ENCODE data around the gene PRRG2. TPM values are rescaled to one million over a fixed set of nuclear protein-coding genes. Genes with fewer than 3 reads are reported as not detected.

PRRG2 gene
- total RNA-seq, 1 experiment from 2014 or later = 0.20 TPM

- H3K27me3 ChIP-seq = no peaks in the 10 kb centered on the region
- DNase-seq = peak; percentile 100
- no peaks in the 10 kb centered on the region for H3K9me3 ChIP-seq
- peaks cover 19% of the 10 kb centered on the region for H3K36me3 ChIP-seq
- peak within 1 kb of the TSS; percentile 98 for H3K4me3 ChIP-seq
Observed at GRCh38 chr19:49640113-49640898, 59.2 kb downstream of the PRRG2 start, which contains the start of gene RRAS. Gene RRAS, minus strand, starts transcription at chr19:49640143. Its CDS starts 45 bp downstream, at chr19:49640098.

Other genes with a start within 250 kb of the PRRG2 start
- not detected in 2 replicates for gene CD37, start 245.9 kb upstream of the PRRG2 start, total RNA-seq (2014; rRNA removed; shearing (Covaris generic); ENCODE audit: low replicate concordance)
- 13.5 and 14.6 TPM in 2 replicates for gene TEAD2, start 218.9 kb upstream of the PRRG2 start, total RNA-seq (2014; rRNA removed; shearing (Covaris generic); ENCODE audit: low replicate concordance)
- gene DKKL1, start 217.4 kb upstream of the PRRG2 start, total RNA-seq (2014; rRNA removed; shearing (Covaris generic); ENCODE audit: low replicate concordance) = not detected in 2 replicates
- gene KASH5, start 193.1 kb upstream of the PRRG2 start, total RNA-seq (2014; rRNA removed; shearing (Covaris generic); ENCODE audit: low replicate concordance) = not detected in 2 replicates
- gene PTH2, start 157.9 kb upstream of the PRRG2 start, total RNA-seq (2014; rRNA removed; shearing (Covaris generic); ENCODE audit: low replicate concordance) = not detected in 2 replicates
- gene GFY, start 155.9 kb upstream of the PRRG2 start, total RNA-seq (2014; rRNA removed; shearing (Covaris generic); ENCODE audit: low replicate concordance) = not detected in 2 replicates
- gene SLC17A7, start 139.8 kb upstream of the PRRG2 start, total RNA-seq (2014; rRNA removed; shearing (Covaris generic); ENCODE audit: low replicate concordance) = not detected in 2 replicates
- gene PIH1D1, start 129.5 kb upstream of the PRRG2 start, total RNA-seq (2014; rRNA removed; shearing (Covaris generic); ENCODE audit: low replicate concordance) = 121 and 144 TPM in 2 replicates
- gene ALDH16A1, start 128.1 kb upstream of the PRRG2 start, total RNA-seq (2014; rRNA removed; shearing (Covaris generic); ENCODE audit: low replicate concordance) = 86.4 and 89.0 TPM in 2 replicates
- 0.25 and 5.0 TPM in 2 replicates for gene FLT3LG, start 107.1 kb upstream of the PRRG2 start, total RNA-seq (2014; rRNA removed; shearing (Covaris generic); ENCODE audit: low replicate concordance)
- gene RPL13A, start 93.7 kb upstream of the PRRG2 start, total RNA-seq (2014; rRNA removed; shearing (Covaris generic); ENCODE audit: low replicate concordance) = 1,730 and 3,823 TPM in 2 replicates
- 2,408 and 3,564 TPM in 2 replicates for gene RPS11, start 84.9 kb upstream of the PRRG2 start, total RNA-seq (2014; rRNA removed; shearing (Covaris generic); ENCODE audit: low replicate concordance)
- 29.6 and 58.0 TPM in 2 replicates for gene FCGRT, start 68.7 kb upstream of the PRRG2 start, total RNA-seq (2014; rRNA removed; shearing (Covaris generic); ENCODE audit: low replicate concordance)
- 131 and 183 TPM in 2 replicates for gene RCN3, start 53.3 kb upstream of the PRRG2 start, total RNA-seq (2014; rRNA removed; shearing (Covaris generic); ENCODE audit: low replicate concordance)
- gene NOSIP, start 760 bp upstream of the PRRG2 start, total RNA-seq (2014; rRNA removed; shearing (Covaris generic); ENCODE audit: low replicate concordance) = 46.1 and 109 TPM in 2 replicates
- gene PRR12, start 9.9 kb downstream of the PRRG2 start, total RNA-seq (2014; rRNA removed; shearing (Covaris generic); ENCODE audit: low replicate concordance) = 1.2 and 1.8 TPM in 2 replicates
- gene RRAS, start 58.8 kb downstream of the PRRG2 start, total RNA-seq (2014; rRNA removed; shearing (Covaris generic); ENCODE audit: low replicate concordance) = 66.4 and 72.7 TPM in 2 replicates
- 13.4 and 22.7 TPM in 2 replicates for gene SCAF1, start 60.9 kb downstream of the PRRG2 start, total RNA-seq (2014; rRNA removed; shearing (Covaris generic); ENCODE audit: low replicate concordance)
- 64.1 and 104 TPM in 2 replicates for gene IRF3, start 84.5 kb downstream of the PRRG2 start, total RNA-seq (2014; rRNA removed; shearing (Covaris generic); ENCODE audit: low replicate concordance)
- gene BCL2L12, start 84.6 kb downstream of the PRRG2 start, total RNA-seq (2014; rRNA removed; shearing (Covaris generic); ENCODE audit: low replicate concordance) = 3.0 TPM in 1 of 2 replicates, not detected in the other
- 705 and 777 TPM in 2 replicates for gene PRMT1, start 96.0 kb downstream of the PRRG2 start, total RNA-seq (2014; rRNA removed; shearing (Covaris generic); ENCODE audit: low replicate concordance)
- gene ADM5, start 108.3 kb downstream of the PRRG2 start, total RNA-seq (2014; rRNA removed; shearing (Covaris generic); ENCODE audit: low replicate concordance) = 0.33 and 1.4 TPM in 2 replicates
- gene CPT1C, start 109.8 kb downstream of the PRRG2 start, total RNA-seq (2014; rRNA removed; shearing (Covaris generic); ENCODE audit: low replicate concordance) = not detected in 2 replicates
- gene TSKS, start 182.0 kb downstream of the PRRG2 start, total RNA-seq (2014; rRNA removed; shearing (Covaris generic); ENCODE audit: low replicate concordance) = not detected in 2 replicates
- gene AP2A1, start 185.7 kb downstream of the PRRG2 start, total RNA-seq (2014; rRNA removed; shearing (Covaris generic); ENCODE audit: low replicate concordance) = 83.8 and 115 TPM in 2 replicates
- gene FUZ, start 232.0 kb downstream of the PRRG2 start, total RNA-seq (2014; rRNA removed; shearing (Covaris generic); ENCODE audit: low replicate concordance) = 8.2 and 31.4 TPM in 2 replicates
- 27.6 and 45.1 TPM in 2 replicates for gene MED25, start 237.0 kb downstream of the PRRG2 start, total RNA-seq (2014; rRNA removed; shearing (Covaris generic); ENCODE audit: low replicate concordance)